GM12864 (cell line): ENCODE data around the gene GTSE1.

Source experiments
- DNase-seq: peaks from one replicate; pipeline ENCODE4 v3.0.0-alpha.2; 2011; ENCODE audit warnings: low read depth
- H3K4me3 ChIP-seq: 2 replicates; pipeline ENCODE4 v1.5.1; 2011; ENCODE audit warnings: mild to moderate bottlenecking, low read depth, low read length, control low read depth
- TF ChIP-seq, protein P1 (sequence below): IDR thresholded peaks from 2 replicates; pipeline ENCODE4 v1.5.1; 2011; ENCODE audit warnings: low read depth, mild to moderate bottlenecking, moderate library complexity, low read length, control low read depth, inconsistent platforms; ENCODE audit errors: missing control alignments

GTSE1 gene

GRCh38 chr22:46350646-46351045 lies 54.0 kb downstream of the GTSE1 start:
- TF ChIP-seq, protein P1, sequence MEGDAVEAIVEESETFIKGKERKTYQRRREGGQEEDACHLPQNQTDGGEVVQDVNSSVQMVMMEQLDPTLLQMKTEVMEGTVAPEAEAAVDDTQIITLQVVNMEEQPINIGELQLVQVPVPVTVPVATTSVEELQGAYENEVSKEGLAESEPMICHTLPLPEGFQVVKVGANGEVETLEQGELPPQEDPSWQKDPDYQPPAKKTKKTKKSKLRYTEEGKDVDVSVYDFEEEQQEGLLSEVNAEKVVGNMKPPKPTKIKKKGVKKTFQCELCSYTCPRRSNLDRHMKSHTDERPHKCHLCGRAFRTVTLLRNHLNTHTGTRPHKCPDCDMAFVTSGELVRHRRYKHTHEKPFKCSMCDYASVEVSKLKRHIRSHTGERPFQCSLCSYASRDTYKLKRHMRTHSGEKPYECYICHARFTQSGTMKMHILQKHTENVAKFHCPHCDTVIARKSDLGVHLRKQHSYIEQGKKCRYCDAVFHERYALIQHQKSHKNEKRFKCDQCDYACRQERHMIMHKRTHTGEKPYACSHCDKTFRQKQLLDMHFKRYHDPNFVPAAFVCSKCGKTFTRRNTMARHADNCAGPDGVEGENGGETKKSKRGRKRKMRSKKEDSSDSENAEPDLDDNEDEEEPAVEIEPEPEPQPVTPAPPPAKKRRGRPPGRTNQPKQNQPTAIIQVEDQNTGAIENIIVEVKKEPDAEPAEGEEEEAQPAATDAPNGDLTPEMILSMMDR = no peak
- H3K4me3 ChIP-seq = no peak overlapping the region
- no peak for DNase-seq

- no peak overlapping the region for H3K4me3 ChIP-seq
- DNase-seq = no peak
- TF ChIP-seq, protein P1 = no peak
Observed at GRCh38 chr22:46351131-46351735, 54.6 kb downstream of the GTSE1 start.

- no peak overlapping the region for H3K4me3 ChIP-seq
- no peak for DNase-seq
- TF ChIP-seq, protein P1 = no peak
Observed at GRCh38 chr22:46351767-46352166, 55.1 kb downstream of the GTSE1 start.

DNA sequence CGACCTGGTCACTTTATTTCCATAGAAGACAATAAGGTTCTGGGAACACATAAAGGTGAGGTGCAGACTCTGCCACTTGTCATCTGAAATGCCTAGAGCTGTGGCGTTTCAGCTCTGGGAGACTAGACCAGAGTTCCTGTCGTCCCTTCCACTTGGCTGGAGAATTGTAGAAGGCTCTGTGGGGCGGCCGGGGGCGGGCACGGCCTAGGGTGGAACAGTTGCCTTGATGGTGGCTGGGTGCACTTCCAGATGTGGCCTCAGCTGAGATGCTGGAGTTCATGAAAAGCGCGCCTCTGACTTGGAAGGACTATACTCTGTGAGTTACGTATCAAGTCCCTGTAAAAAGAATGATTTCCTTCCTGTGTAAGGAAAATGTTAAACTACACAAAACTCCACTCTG lies 55.6 kb downstream of the GTSE1 start:
- DNase-seq = no peak
- TF ChIP-seq, protein P1 = no peak
- H3K4me3 ChIP-seq = no peak overlapping the region

DNA sequence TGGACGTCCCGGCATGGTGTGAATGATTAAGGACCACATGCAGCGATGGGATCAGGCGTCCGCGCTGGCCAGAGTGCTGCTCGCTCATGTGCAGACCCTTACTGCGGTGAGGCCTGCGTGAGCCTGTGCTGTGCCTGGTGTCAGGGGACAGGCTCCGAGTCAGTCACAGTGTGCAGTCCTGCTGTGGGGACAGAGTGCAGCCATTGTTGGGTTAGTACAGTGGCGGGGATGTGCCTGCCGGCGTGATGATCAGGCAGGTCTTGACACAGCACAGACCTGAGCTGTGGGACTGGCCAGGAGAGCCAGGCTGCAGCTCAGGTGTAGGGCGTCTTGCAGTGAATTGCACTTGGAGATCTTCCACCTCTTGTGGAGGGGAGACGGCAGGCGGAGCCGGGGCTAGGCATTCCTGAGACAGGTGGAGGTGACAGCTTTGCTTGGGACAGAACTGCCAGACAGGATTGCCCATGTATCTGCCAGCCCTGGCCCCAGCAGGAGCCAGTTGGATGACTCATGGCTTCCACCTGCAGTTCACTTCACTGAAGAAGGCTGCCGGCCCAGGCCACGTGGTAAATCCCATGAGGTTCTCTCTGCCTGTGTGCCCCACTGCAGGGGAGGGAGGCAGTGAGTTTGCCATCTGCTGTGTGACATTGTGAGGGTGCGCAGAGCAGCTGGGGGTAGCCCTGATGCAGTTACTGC lies 56.2 kb downstream of the GTSE1 start:
- H3K4me3 ChIP-seq = no peak overlapping the region
- TF ChIP-seq, protein P1 = no peak
- DNase-seq = no peak

DNA sequence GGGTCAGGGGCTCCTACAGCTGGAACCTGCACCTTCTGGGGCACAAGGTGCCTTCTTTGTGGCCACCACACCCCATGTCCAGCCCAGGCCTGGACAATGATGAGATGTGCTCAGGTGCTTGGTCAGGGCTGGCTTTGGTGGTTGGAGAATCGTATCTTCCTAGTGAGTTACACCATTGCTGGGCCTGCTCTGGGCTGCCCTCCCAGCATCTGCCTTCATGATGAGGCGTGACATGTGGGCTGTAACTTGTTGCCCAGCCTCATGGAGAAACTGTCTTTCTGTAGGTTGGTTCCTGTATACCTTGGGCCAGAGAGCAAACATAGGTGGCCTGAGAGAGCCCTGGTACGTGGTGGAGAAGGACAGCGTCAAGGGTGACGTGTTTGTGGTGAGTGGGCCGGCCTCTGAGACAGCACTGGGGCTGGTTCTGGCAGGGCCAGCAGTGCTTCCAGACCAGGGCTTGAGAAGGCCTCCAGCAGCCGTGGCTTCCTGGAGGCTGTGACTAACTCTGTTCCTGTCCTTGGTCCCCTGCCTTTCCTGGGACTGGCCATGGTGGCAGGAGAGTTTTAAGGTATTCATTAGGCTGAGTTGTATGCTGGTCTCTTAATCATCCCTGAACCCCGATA lies 56.9 kb downstream of the GTSE1 start:
- no peak overlapping the region for H3K4me3 ChIP-seq
- DNase-seq = no peak
- TF ChIP-seq, protein P1 = no peak
